Astrocyte of the cerebellum (primary cell): ENCODE results near the gene RPH3AL.
"Not testable (repeated sequence)": the region's sequence is repeated elsewhere in the genome, so short reads cannot be mapped to it uniquely, and the experiment has no call there.

Experiments used
- DNase-seq: peaks from one replicate; pipeline ENCODE4 v3.0.0-alpha.2; 2011; ENCODE audit warnings: low read depth
- H3K4me3 ChIP-seq: 2 replicates; pipeline ENCODE4 v1.5.1; 2011; ENCODE audit warnings: mild to moderate bottlenecking, low read depth, low read length, moderate library complexity
- in situ Hi-C: cut with HindIII; loops from 2 replicates; pipeline ENCODE4 v1.10.0; 2017; ENCODE audit warnings: low sequenced_read_pairs
- TF ChIP-seq, protein P1 (sequence below): IDR thresholded peaks from 2 replicates; pipeline ENCODE4 v1.5.1; 2012; ENCODE audit warnings: low read length, low read depth, moderate library complexity, mild to moderate bottlenecking; ENCODE audit errors: missing control alignments

Gene RPH3AL

DNA sequence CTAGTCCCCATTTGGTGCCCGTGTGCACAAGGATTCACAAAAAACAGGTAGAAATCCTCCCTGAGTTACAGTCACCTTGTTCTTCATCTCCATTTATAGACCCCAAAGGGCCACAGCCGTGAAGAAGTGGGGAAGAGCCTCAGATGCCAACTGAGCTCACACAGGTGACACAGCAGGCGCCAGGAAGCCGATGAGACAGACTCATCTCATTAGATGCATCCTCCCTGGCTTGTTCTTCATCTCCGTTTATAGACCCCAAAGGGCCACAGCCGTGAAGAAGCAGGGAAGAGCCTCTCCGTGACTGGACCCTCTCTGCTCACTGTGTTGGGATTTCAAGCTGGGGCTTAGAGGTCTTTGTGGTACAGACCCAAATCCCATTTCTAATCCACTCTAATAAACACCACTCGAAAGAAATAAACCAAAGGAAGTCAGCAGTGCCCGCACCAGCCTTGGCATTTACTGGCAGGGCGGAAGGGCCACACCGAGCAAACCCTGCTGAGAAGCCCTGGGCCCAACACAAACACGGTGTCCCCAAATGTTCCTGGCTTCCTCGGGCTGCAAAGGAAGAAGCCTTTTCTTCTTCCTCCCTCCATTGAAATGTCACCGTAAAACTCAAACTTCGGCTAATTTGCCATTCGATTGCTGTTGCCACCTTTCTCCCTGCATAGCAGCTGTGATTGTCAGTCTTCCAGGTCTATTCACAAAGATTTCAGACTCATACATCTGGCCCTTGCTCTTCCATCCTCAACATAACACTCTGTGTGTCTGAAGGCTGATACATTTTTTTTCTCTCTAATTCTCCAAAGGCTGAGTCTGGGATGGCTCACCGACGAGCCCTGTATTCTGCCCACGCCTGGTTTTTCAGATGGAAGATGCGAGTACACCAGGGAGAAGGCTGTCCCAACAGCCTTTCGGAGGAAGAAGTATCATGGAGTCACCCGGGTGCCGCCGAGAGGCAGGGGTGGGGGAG, 126.2 kb downstream of the RPH3AL start:
- H3K4me3 ChIP-seq: no peak overlapping the region
- DNase-seq: no peak
- TF ChIP-seq, protein P1, sequence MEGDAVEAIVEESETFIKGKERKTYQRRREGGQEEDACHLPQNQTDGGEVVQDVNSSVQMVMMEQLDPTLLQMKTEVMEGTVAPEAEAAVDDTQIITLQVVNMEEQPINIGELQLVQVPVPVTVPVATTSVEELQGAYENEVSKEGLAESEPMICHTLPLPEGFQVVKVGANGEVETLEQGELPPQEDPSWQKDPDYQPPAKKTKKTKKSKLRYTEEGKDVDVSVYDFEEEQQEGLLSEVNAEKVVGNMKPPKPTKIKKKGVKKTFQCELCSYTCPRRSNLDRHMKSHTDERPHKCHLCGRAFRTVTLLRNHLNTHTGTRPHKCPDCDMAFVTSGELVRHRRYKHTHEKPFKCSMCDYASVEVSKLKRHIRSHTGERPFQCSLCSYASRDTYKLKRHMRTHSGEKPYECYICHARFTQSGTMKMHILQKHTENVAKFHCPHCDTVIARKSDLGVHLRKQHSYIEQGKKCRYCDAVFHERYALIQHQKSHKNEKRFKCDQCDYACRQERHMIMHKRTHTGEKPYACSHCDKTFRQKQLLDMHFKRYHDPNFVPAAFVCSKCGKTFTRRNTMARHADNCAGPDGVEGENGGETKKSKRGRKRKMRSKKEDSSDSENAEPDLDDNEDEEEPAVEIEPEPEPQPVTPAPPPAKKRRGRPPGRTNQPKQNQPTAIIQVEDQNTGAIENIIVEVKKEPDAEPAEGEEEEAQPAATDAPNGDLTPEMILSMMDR: no peak
- in situ Hi-C loops: no loop called here

DNA sequence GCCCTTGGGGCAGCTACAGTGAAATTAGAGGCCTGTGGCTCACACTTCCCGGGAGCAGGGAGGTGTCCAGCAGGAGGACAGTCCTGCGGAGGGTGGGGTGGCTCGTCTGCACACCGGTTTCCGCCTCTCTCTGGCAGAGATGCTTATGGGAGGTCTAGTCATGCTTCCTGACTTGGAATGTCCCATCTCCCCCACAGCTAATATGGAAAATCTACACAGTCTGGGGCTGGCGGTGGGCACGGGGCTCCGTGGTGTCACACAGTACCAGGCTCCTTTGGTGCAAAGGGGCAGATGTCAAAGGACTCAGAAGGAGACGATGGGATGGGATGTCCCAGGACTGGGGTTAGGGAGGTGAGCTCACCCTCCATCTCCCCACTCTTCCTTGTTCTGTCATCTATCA, 127.1 kb downstream of the RPH3AL start:
- TF ChIP-seq, protein P1: no peak
- DNase-seq: no peak
- in situ Hi-C loops: no loop called here
- H3K4me3 ChIP-seq: no peak overlapping the region

DNA sequence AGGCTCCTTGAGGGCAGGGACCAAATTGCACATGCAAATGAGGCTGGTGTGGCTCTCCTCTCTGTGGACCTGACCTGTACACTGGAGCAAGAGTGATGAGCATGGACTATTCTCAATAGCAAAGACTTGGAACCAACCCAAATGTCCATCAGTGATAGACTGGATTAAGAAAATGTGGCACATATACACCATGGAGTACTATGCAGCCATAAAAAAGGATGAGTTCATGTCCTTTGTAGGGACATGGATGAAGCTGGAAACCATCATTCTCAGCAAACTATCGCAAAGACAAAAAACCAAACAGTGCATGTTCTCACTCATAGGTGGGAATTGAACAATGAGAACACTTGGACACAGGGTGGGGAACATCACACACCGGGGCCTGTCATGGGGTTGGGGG, 128.0 kb downstream of the RPH3AL start:
- H3K4me3 ChIP-seq, in situ Hi-C loops, DNase-seq: not testable (repeated sequence)

DNA sequence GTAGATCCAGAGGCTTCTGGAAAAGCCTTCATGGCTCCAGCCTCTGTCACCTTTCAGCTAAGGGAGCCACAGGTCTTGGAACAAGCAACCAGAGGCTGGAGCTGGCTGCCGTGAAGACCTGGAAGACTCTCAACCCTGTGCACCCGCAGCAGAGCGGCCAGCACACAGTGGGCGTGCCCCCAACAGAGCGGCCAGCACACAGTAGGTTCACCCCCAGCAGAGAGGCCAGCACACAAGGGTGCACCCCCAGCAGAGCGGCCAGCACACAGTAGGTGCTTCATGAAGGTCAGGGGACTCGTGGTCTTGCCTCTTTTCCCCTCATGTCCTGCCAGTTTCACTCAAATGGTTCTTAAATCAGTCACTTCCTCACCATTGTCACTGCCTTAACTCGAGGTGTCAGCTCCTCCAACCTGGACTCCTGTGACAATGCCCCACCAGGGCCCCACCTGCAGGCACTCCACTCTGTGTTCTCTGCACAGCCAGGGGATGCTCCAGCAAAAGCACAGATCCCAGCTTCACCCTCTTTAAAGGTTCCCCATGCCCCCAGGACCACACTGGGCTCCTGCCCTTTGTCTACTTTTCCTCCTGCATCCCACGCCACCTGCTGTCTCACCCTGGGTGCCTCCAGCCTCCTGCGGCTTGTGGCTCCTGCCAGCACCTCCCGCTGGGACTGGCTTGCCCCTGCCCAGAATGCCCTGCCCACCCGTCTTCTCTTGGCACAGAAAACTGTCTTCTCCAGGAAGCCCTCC, 128.7 kb downstream of the RPH3AL start:
- in situ Hi-C loops: no loop called here
- TF ChIP-seq, protein P1: no peak
- no peak for DNase-seq
- H3K4me3 ChIP-seq: no peak overlapping the region

DNA sequence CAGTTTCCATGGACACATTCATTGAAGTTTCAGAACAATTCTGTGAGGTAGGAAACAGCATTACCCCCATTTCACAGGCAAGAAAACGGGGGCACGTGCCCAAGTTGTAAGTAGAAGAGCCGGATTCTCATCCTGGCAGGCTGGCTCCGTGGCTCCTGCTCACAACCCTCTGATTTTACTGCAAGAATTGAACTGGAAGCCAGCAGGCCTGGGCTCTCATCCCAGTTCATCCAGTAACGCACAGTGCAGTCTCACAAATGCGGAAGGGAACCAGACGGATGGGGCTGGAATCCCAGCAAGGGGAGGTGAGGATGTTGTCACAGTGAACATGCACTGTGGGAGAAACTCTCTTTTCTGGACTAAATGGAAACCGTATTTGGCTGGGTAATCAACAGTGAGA, 130.4 kb downstream of the RPH3AL start:
- H3K4me3 ChIP-seq: no peak overlapping the region
- in situ Hi-C loops: no loop called here
- TF ChIP-seq, protein P1: no peak

DNA sequence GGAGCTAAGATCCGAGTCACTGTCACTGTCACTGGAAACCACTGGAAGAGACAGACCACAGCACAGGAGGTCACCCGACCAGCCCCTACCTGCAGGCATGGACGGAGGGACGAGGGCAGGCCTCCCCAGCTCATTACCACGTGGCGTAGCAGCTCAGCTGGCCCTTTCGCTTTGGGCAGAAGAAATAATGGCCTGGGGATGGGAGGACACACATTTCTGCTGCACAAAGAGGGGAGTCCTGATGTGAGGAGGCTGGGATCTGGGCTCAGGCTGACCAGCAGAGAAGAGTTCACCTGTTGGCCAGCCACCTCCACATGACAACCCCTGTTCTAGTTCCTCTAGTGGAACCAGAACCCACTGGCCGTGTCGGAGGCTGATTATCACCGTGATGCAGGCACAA, 132.9 kb downstream of the RPH3AL start:
- no peak for DNase-seq
- H3K4me3 ChIP-seq: no peak overlapping the region
- in situ Hi-C loops: no loop called here
- TF ChIP-seq, protein P1: no peak

More for the DNA sequence above, 130.4 kb downstream of the RPH3AL start:
- no peak for DNase-seq
